Transverse colon (tissue), 4 donors: Measurements from ENCODE around the gene TNFAIP3. TPM values are rescaled to one million over a fixed set of nuclear protein-coding genes. Genes with fewer than 3 reads are reported as not detected.

Source experiments
- DNase-seq: peaks from one replicate; pipeline ENCODE4 v3.0.0-alpha.2; 2019
- H3K27ac ChIP-seq, 4 donors: fragments of 200-600 bp; sonication (generic); 2 replicates each; pipeline ENCODE4 v1.5.1; 2016 to 2018; ENCODE audit warnings: inconsistent platforms in 4 of 4
- H3K27me3 ChIP-seq: fragments of 200-600 bp; sonication (generic); 2 replicates; pipeline ENCODE4 v1.5.1; 2017; ENCODE audit warnings: inconsistent platforms
- H3K36me3 ChIP-seq, 4 donors: fragments of 200-600 bp; sonication (generic); 2 replicates each; pipeline ENCODE4 v1.5.1; 2017 to 2019; ENCODE audit warnings: inconsistent platforms in 4 of 4
- H3K4me1 ChIP-seq, 4 donors: fragments of 200-600 bp; sonication (generic); 2 replicates each; pipeline ENCODE4 v1.5.1; 2017 to 2020; ENCODE audit warnings: inconsistent platforms in 4 of 4
- H3K4me3 ChIP-seq, 4 donors: fragments of 200-600 bp; sonication (generic); 1 replicate in 1 of 4; 2 replicates in 3 of 4; pipeline versions ENCODE4 v1.5.1 to v1.6.1; 2017 to 2019; ENCODE audit warnings: inconsistent platforms in 4 of 4
- H3K9me3 ChIP-seq, 2 donors: fragments of 200-600 bp; sonication (generic); 2 replicates each; pipeline ENCODE4 v1.5.1; 2017 to 2019; ENCODE audit warnings: inconsistent platforms in 2 of 2
- CTCF ChIP-seq, 5 experiments: fragments of 200-600 bp in 3 of 5; fragments of 450-650 bp in 2 of 5; sonication (generic) in 3 of 5; IDR thresholded peaks; 1 replicate in 2 of 5; 2 replicates in 3 of 5; pipeline ENCODE4 v1.5.1; 2016 to 2017; ENCODE audit warnings: antibody characterized with exemption in 5 of 5, inconsistent platforms in 3 of 5, mild to moderate bottlenecking in 2 of 5, moderate library complexity in 1 of 5
- EP300 ChIP-seq: sonication (generic); formaldehyde crosslinking; IDR thresholded peaks from one replicate; pipeline ENCODE4 v1.6.1; 2017; ENCODE audit warnings: antibody characterized with exemption, low read depth
- POLR2A ChIP-seq: fragments of 450-650 bp; IDR thresholded peaks from one replicate; pipeline ENCODE4 v1.6.1; 2016; ENCODE audit warnings: antibody characterized with exemption, mild to moderate bottlenecking, moderate library complexity
- POLR2AphosphoS5 ChIP-seq, 3 donors: sonication (generic); formaldehyde crosslinking; IDR thresholded peaks; one replicate each; pipeline ENCODE4 v1.6.1; 2016; ENCODE audit warnings: antibody characterized with exemption in 3 of 3
- WGBS, 2 donors: methylation state at CpG; one replicate each; pipeline ENCODE4 v1.1.5; 2018; ENCODE audit warnings: low coverage in 1 of 2; 5-methylcytosine and 5-hydroxymethylcytosine counted together
- in situ Hi-C, 4 donors: fragments of 200-750 bp; cut with MboI; loops; one replicate each; pipeline versions ENCODE4 v1.15.0 to v1.15.1; 2017; ENCODE audit warnings: low sequenced_read_pairs in 3 of 4, low pct_ligation_motif_present in 1 of 4, low pct_unique_long_range_greater_than_20kb in 1 of 4
- intact Hi-C: fragments of 100-400 bp; cut with DNase I; formaldehyde crosslinking; loops from one replicate; pipeline ENCODE4 v1.15.1; 2023; ENCODE audit warnings: low total_unique reads
- total RNA-seq, 4 donors: library from RNA; depleted of rRNA; stranded (reverse); fragments of >200 nt; gene quantifications; one replicate each; pipeline ENCODE4 v1.1.0, GENCODE V29; 2016

The TNFAIP3 gene
- total RNA-seq, 4 donors from 2014 or later: 21.4 to 46.8 (median 36.3) TPM

- no peak for DNase-seq
- Histone ChIP-seq H3K36me3 (peaks cover 0 to 70% (median 33%) of the 10 kb centered on the region in 4 donors), H3K9me3 (no peaks in the 10 kb centered on the region), H3K4me3 (no peak overlapping the region), H3K4me1 (peaks cover 13 to 46% (median 27%) of the 10 kb centered on the region in 4 donors), H3K27ac (no peak overlapping the region), H3K27me3 (no peaks in the 10 kb centered on the region)
- intact Hi-C loops (loop anchor here (10.0 kb wide), 1 partner anchor 72 kb away; no protein-coding TSS in a partner anchor), in situ Hi-C loops (no loop called here)
- TF ChIP-seq CTCF (IDR thresholded peaks at IDR 0.05): no peak
- TF ChIP-seq POLR2A: no peak
- TF ChIP-seq POLR2AphosphoS5 (IDR thresholded peaks at IDR 0.05): no peak
- TF ChIP-seq EP300: no peak
- WGBS, 2 donors: 94 to 100% methylated on average over 1 to 2 of the region's 2 CpGs
Measured at GRCh38 chr6:137876547-137876946, 9.5 kb downstream of the TNFAIP3 start.

GRCh38 chr6:137877113-137877512 lies 10.1 kb downstream of the TNFAIP3 start:
- Histone ChIP-seq H3K27ac (peak overlapping the region in 1 of 4 donors; percentile 45), H3K4me3 (no peak overlapping the region), H3K36me3 (peaks cover 0 to 76% (median 36%) of the 10 kb centered on the region in 4 donors), H3K9me3 (no peaks in the 10 kb centered on the region), H3K27me3 (no peaks in the 10 kb centered on the region), H3K4me1 (peaks cover 12 to 42% (median 23%) of the 10 kb centered on the region in 4 donors)
- in situ Hi-C loops: no loop called here
- no peak for DNase-seq
- no peak for TF ChIP-seq CTCF (IDR thresholded peaks at IDR 0.05)
- TF ChIP-seq EP300: no peak
- TF ChIP-seq POLR2A: no peak
- TF ChIP-seq POLR2AphosphoS5 (IDR thresholded peaks at IDR 0.05): no peak
- intact Hi-C loops: loop anchor here (10.0 kb wide), 1 partner anchor 72 kb away; no protein-coding TSS in a partner anchor
- WGBS, 2 donors: 96 to 97% methylated on average over 3 of the region's 3 CpGs

DNA sequence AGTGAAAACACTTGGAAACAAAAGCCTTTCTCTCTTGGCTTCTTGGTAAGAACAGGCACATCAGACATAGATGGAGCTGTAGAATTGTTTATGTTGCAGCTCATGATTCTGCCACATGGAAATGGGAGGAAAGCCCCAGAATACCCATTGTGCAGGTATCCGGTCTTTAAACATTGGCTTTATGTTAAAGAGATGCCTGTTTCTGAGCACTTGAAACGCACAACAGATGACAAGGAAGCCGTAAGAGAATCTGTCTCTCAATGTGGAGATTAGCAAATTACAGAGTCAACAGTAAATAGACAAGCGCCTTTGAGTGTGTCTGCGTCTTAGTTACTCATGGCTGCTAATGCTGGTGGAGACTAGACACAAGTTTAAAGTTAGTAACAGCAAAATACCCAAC lies 10.5 kb downstream of the TNFAIP3 start:
- no peaks in the 10 kb centered on the region for H3K27me3 ChIP-seq
- H3K36me3 ChIP-seq: peaks cover 0 to 80% (median 37%) of the 10 kb centered on the region in 4 donors
- no peak overlapping the region for H3K4me3 ChIP-seq
- intact Hi-C loops (loop anchor here (10.0 kb wide), 1 partner anchor 73 kb away; no protein-coding TSS in a partner anchor), in situ Hi-C loops (no loop called here)
- 92 to 95% methylated on average over 5 of the region's 5 CpGs for WGBS, 2 donors
- peaks cover 8 to 41% (median 18%) of the 10 kb centered on the region in 4 donors for H3K4me1 ChIP-seq
- H3K9me3 ChIP-seq: no peaks in the 10 kb centered on the region
- peak overlapping the region in 1 of 4 donors; percentile 45 for H3K27ac ChIP-seq
- no peak for TF ChIP-seq EP300
- TF ChIP-seq CTCF (IDR thresholded peaks at IDR 0.05): no peak
- TF ChIP-seq POLR2A: no peak
- no peak for TF ChIP-seq POLR2AphosphoS5 (IDR thresholded peaks at IDR 0.05)
- DNase-seq: no peak

GRCh38 chr6:137878029-137878428 lies 11.0 kb downstream of the TNFAIP3 start:
- in situ Hi-C loops: no loop called here
- intact Hi-C loops: loop anchor here (10.0 kb wide), 1 partner anchor 73 kb away; no protein-coding TSS in a partner anchor
- TF ChIP-seq EP300: no peak
- TF ChIP-seq CTCF (IDR thresholded peaks at IDR 0.05): no peak
- no peak for TF ChIP-seq POLR2A
- TF ChIP-seq POLR2AphosphoS5 (IDR thresholded peaks at IDR 0.05): no peak

More at GRCh38 chr6:137878029-137878428, 11.0 kb downstream of the TNFAIP3 start:
- no peaks in the 10 kb centered on the region for H3K9me3 ChIP-seq
- peak overlapping the region in 2 of 4 donors; percentile 3 to 45 for H3K27ac ChIP-seq
- H3K4me3 ChIP-seq: no peak overlapping the region
- peaks cover 8 to 37% (median 14%) of the 10 kb centered on the region in 4 donors for H3K4me1 ChIP-seq
- 57 to 87% methylated on average over 1 to 2 of the region's 2 CpGs for WGBS, 2 donors
- H3K27me3 ChIP-seq: no peaks in the 10 kb centered on the region
- peaks cover 0 to 80% (median 37%) of the 10 kb centered on the region in 4 donors for H3K36me3 ChIP-seq
- DNase-seq: no peak
